SIG-M5 (cell line): ENCODE results near the gene SLC6A4.

ENCODE experiments used
- DNase-seq: peaks from one replicate; lab custom pipeline; 2025; lab: John Stamatoyannopoulos, UW

Gene SLC6A4

DNA sequence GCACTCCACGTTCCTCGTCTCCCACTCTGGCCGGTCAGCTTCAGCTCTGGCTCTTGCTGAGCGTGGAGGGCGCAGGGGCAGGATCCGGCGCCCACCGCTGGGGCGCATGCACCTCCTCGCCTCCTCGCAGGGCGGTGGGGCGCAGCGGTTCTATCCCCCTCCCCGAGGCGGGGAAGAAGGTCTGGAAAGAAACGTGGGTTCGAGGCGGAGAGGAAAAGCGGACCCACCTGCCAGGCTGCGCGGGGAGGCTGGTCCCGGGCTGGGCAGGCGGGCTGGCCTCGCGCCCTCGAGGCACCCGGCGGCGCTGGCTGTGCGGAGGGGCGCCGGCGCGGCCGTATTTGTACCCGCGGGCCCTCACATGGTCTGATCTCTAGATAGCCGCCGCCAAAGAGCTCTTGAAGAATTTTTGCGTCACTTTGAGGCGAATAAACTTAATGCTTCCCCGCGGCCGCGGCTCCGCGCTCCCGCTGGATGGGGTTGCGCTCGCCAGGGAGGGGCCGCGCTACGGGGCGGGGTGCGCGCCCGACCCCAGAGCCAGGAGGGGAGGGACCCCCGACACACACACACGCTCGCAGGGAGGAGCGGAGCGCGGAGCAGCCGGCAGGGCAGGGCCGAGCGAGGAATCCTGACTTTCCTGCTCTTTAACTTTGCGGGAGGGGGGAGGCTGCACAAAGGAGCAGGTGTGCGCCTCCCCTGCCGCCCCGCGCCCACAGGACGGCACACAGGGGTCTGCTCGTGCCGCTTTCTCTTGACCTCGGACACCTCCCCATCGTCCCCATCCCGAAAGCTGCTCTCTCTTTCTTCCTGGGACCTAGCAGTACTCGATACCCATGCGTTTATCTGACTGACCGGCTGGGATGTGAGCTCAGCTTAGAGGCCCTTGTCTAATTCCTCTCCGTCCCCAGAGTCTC, at the start of gene SLC6A4:
SLC6A4 (minus strand) TSS at position 312 of the 911 bp plus-strand sequence. CDS start 13,739 bp downstream, outside the sequence.
- no peak for DNase-seq

DNA sequence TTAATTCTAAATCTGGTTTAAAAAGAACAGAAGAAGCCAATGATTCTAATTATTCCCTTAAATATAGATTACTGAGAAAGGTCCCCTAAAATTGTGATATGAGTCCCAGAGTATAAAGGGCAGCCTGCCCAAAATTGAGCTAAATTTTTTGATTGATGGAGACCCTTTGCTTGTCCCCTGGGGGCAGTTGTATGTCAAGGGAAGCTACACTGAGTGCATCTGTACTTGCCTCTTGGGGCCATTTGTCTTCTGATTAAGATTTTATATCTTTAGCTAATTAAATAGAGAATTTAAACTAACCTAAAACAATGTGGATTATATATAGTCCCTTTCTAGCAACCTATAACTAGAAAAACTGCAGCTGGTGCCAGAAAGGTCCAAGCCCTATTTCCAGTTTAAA, 43.7 kb upstream of the SLC6A4 start:
- no peak for DNase-seq

DNA sequence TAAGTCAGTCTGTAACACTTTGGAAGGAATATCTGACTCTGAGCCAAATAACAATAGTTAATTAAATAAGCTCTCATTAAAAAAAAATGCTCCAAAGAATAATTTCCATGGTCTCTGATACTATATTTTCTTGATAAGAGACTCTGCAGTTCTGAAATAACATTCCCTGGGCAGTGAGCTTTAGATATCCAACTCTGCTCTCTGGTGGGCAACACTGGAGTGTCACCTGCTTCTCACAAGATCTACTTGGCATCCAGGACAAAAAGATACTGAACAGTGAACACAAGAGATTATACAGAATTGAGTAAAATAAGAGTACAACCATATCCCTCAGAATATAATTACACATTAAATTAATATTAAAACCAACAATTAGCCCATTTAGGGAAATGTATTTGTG, 42.5 kb upstream of the SLC6A4 start:
- DNase-seq: no peak

DNA sequence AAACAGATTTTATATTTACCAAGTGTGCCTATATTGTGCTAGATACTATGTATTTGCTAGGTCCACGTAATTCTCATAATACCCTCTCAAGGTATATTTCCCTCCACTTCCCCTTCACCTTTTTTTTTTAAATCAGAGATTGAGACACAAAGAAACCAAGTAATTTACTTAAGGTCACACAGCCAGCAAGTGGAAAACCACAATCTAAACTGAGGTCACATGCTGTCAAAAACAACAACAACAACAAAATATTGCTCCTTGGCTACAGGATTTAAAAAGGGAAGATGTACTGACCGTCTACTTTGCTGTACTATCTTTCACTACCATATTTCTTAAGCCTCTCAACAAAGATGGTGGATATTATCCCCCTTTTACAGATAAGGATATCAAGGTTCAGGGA, 40.4 kb upstream of the SLC6A4 start:
- no peak for DNase-seq

DNA sequence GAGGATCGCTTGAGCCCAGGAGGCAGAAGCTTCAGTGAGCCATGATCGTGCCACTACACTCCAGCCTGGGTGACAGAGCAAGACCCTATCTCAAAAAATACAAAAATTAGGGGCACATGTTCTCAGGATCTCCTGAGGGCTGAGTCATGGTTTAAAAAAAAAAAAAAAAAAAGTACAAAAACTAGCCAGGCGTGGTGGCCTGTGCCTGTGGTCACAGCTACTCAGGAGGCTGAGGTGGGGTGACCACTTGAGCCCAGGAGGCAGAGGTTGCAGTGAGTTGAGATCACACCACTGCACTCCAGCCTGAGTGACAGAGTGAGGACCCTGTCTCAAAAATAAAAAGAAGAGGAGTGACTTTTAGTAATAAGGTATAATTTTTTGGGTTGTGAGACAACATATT, 39.4 kb upstream of the SLC6A4 start:
- no peak for DNase-seq

DNA sequence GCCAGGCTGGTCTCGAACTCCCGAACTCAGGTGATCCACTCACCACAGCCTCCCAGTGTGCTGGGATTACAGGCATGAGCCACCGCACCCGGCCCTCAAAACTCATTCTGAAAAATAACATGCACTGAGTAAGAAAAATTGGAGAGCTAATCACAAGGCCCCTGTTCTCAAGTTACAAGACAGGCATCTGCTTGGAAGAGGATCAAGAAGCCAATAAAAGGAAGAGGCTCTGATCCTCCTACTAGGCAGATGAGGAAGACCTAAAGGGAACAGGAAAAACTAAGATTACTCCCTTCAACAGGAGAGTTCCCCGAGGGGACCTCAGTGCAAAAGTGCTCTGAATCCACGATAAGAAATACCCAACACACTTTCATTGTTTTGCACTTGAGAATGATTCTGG, 37.9 kb upstream of the SLC6A4 start:
- no peak for DNase-seq

DNA sequence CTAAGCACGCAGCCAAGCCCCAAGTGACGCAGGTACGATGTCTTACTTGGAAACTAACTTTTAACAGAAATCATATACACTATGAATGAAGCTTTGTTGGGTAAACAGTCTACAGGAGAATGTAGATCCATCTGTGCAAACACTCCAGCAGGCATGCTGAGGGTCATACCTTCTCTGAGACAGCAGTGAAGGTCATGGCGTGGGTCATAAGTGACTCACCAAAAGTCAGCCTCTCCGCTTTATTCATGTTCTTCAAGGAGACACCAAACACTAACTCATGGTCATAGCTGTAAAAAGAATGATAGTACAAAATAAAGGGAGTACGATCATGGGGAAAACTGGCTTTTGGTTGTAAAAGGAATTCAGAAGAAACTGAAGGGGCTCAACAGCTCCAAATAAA, 35.6 kb upstream of the SLC6A4 start:
- DNase-seq: no peak

DNA sequence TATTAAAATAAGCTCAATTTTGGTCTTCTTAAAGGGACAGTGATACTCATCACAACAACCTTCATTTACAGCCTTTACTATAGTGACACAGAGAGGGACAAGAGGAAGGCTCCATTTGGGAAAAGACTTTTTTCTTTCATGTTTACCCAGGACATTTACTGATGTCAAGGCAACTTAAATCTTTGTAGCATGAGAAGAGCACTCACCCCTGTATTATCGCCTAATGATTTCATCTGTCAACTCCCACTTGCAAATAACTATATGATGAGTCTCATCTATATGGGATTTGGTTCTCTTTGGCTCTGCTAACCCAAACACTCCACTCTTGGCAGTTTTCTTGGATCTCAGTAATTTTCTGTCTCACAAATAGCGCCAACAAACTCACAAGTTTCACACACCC, 32.1 kb upstream of the SLC6A4 start:
- no peak for DNase-seq

DNA sequence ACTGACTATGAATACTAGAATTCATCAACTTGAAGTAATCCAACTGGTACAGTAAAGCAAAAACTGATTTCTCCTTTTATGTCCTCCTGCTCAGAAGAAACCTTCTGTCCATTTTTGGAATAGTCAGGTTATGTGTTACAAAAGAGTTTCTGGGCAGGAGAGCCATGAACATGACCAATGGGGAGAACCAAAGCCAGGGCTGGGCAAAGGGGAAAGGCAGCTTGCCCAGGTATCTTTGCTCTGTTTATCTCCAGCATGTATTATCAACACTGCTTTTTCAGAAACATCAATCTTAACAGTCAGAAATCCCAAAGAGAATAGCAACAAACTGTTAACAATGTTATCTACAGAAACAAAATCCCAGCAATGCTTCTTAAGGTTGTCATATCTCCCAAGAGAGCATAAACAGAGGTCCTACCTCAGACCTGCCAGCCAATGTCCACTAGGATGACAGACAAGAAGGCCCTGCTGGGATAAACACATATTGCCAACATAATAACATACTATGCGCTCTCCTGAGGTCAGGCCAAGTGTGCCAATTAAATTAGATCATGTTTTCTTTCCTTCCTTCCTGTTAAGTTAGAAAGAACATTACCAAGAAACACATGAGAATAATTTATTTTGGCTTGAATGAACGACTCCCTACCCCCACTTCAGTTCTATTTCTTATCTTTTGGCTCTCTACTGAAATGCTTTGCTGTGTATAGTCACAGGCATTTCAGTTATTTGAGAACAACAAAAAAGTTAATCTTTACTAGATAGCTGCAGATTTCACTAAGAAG, 28.2 kb upstream of the SLC6A4 start:
- DNase-seq: no peak

DNA sequence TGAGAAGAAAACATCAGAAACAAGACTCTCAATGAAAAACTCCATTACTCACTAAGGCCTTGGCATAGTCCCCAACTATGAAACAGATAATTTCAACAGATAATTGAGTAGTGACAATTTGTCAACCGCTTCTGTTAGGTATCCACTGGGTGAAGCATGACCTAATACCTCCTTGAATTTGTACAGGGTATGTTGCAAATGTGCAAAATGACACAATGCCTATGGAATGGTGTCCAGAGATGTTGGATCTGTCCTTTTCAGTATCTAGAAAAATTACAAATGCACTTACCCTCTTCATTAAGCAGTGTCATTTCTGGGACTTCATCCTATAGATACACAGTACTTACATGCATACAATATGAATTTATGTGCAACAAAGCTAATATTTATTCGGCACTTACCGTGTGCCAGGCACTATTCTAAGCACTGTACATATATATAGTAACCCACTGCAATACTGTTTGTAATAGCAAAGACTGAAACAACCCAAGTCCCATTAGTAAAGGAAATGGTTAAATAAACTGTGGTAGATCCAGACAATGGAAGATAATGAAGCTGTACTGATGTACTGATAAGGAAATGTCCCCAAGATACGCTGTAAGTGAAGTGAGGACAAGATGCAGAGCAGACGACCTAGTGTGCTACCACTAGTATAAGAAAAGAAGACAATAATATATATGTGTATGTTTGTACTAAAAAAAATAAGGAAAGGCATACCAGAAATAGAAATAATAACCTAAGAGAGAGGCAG, 21.4 kb upstream of the SLC6A4 start:
- no peak for DNase-seq

DNA sequence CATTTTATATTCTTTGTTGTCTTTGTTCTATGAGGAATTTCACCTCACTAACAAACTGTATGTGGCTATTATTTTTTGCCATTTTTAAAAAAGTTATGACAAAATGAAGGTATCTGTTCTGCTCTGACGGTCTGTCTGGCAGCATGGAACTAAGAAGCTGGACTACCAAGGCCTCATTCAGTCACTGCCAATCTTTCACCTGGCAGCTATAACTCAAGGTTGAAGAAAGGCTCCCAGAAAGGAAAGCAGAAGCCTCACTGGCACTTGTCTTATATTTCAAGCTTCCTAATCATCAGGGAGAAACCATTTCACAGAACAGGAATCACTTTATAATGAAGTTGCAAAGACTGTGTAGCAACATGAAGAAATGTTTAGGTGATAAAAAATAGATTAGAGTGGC, 18.7 kb upstream of the SLC6A4 start:
- no peak for DNase-seq

DNA sequence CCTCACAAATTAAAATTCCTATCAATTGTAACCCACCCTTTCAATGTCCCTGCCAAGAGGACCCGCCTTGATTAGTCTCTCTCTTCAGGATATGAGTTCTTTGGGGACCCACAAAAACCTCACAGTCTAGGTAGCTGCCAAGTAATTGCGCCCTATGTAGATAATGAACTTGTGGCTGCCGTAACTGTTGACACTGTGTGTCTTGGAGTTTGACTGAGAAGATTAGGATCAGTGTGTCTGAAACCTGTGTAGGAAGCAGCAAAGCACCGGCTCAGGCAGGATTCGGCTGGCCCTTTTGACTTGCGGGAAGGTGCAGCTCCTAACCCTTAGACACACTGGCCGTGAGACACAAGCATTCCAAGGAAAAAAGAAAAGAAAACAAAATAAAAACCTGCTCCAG, 17.8 kb upstream of the SLC6A4 start:
- no peak for DNase-seq

DNA sequence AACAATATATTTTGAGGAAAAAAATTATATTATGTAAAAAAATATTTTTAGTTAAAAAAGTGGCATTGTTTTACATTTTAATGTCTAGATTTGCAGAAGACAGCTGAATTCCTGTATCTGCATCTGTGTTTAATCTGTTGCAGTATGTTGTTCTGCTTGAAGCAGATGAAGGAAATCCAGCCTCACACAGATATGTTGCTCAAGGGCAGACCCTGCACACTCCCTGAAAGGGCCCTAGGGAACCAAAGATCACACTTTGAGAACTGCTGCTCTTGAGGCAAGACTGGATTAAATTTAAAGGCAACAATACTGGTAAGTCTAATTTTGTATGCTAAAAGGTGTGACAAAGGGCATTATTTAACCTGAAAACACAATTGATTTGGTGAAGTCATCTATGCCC, 16.4 kb upstream of the SLC6A4 start:
- DNase-seq: no peak

DNA sequence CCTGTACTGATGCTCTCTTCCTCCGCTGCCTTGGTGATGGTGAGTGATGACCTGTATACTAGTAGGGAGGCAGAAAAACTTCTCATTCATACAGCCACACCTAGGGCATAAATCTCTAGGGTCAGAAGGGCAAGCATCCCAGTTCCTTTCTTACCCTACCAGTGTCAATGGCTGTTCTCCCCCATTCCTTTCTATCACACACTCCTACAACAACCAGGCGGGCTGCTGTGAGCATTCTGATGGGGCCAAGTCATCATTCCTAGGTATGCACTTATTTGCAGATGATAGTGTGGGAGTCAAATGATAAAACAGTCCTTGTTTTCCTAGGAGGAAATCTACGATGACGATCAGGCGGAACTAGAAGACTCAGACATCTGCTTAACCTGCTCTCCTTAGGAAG, 14.0 kb upstream of the SLC6A4 start:
- no peak for DNase-seq

DNA sequence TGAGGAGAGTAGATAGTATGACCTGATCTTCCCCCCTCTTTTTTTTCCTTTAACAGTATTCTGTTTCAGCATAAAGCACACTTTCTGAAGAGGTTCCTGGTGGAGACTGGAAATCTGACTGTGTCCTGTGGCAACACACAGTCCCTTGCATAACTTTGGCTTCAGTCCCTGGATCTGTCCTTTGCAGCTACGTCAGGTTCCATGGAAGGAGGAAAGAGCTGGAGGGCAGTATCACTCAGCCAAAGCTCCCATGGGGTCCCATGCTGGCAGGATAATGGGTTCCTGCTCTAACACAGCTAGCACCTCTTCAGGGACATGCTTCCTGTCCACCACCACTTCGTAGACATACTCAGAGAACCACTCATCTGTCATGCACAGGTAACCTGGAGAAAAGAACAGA, 13.3 kb upstream of the SLC6A4 start:
- DNase-seq: no peak

DNA sequence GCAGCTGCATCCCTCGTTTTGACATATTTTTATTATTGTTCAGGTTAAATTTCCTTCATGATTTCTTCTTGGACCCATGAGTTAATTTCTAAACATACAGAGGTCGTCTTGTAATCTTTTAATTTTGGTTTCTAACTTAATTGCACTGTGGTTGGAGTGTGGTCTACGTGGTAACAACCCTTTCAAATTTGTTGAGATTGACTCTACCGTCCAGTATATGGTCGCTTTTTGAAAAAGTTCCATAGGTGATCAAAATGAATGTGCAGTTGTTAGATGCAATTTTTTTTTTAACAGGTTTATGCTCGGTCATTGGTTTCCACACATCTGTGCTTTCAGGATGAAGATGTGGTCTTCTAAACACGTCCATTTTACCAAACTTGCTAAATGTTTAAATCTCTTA, 11.0 kb upstream of the SLC6A4 start:
- DNase-seq: no peak

DNA sequence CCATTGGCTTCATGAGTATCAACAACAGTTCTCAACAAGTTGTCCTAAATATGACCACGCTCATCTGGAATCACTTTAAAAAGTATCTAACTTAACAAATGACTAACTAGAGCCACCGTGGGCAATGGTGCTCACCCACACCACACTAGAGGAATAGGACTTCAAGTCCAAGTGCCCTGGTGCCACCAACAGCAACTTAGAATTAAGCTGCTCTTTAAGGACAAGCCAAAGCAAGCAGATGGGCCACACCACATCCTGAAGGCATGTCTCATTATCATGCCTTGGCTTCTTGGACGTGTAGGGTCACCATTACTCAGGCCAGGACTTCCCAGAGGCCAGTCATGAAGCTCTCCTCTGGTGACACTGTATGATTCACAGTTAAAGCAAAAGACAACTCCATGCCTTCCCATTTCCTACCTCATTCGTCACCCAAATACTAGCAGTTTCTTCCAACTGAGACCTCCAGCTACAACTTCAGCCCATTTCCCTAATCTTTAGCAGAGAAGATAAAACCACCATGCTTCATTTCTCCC, 9.4 kb upstream of the SLC6A4 start:
- no peak for DNase-seq

DNA sequence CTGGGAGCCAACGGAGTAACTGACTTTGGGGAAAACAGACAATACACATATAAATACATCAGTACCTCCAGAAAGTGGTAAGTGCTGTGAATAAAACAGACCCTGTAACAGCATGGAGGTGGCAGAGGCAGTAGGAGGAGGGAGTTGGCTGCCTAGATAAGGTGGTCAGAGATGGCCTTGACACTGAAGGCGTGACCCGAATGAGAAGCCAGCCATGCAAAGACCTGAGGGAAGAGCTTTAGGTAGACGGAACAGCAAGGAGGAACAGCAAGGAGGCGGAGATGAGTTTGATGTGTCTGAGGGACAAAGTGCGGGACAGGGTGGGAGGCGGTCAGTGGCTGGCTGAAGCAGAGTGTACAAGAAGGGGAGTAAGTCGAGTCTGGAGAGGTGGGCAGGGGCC, 8.1 kb upstream of the SLC6A4 start:
- no peak for DNase-seq

DNA sequence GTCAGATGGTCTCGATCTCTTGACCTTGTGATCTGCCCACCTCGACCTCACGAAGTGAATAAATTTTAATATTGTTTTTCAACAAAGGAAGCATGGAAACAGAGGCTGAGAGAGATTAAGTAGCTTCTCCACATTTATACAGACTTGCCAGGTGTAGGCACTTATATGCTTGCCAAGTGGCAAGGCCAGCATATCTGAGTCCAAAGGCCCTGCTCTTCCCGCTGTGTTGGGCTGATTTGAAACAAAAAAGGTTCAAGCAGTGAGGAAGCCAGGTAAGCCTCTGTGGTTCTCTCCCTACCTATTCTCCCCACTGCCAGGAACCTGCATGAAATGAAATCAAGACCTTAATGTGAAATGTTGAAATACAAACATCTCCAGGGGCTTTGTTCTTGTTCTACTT, 7.5 kb upstream of the SLC6A4 start:
- DNase-seq: no peak

DNA sequence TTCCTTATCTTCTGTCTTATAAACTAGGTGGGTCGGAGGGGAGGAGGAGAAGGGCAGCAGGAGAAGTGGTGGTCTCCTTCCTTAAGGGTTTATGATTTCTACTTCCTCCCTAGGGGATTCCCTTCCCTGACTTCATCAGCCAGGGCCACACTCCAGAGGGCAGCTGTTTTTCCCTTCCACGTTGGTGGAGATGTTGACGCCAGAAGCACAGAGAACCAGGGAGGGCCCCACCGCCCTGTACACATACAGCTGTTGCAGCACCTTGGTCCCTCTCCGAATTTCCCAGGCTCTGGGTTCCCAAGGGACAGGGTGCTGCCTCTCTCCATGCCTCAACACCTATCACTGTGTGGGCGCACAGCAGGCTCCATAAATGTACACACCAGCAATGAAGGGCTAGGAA, 5.6 kb upstream of the SLC6A4 start:
- no peak for DNase-seq

DNA sequence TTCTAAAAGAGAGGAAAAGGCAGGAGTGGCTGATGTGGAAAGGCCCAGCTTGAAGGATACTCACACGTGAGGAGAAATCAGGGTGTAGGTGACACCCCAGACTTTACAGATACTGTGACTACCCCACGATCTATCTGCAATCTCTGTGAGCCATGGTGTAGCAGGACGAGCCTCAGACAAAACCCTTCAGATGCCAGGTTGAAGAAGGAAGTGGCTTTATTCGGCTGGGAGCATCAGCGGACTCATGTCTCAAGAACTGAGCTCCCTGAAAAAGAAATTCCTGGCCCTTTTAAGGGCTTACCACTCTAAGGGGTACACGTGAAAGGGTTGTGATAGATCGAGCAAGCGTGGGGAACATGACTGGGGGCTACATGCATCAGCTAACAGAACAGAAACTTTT, 4.7 kb upstream of the SLC6A4 start:
- no peak for DNase-seq

DNA sequence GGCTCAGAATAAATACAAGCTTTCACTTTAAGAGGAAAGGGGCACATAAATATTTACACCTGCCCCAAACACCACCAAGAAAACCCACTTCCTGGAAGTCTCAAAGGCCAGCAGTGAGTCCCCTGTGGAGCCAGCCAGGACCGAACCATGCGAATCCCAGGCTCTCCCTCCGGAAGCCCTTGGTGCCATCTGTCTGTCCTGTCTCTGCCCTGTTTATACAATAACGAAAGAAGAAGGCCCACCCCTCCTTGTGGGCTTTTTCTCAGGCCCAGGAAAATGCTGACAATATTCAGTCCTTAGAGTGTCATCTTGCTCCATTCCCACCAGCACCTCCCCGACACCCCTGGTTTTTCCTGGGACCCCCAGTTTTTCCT, 3.6 kb upstream of the SLC6A4 start:
- no peak for DNase-seq
